Measurements from ENCODE around the gene ZMYND19. TPM values are rescaled to one million over a fixed set of nuclear protein-coding genes. Genes with fewer than 3 reads are reported as not detected.
A peak's percentile ranks its signal among the peaks of the same experiment; 100 is the strongest.

The ZMYND19 gene
- total and polyA plus RNA-seq, 2 of the 8 experiments (the other 6 are each of a cell fraction or from before 2014, with no cell fraction given) = 42.4 to 58.7 TPM

- no peak overlapping the region for H2BK20ac ChIP-seq (ENCODE audit: low read length)
- H2BK120ac ChIP-seq (replicated peaks; ENCODE audit: low read depth, low read length) = no peak overlapping the region
- H3K56ac ChIP-seq (replicated peaks; ENCODE audit: insufficient read length, low read depth, low read length) = no peak overlapping the region
- no peak overlapping the region for H4K5ac ChIP-seq (ENCODE audit: insufficient read length, low read depth, low read length)
- DNase-seq (ENCODE audit: low read depth in 1 of 2, low spot score in 2 of 2) (no peak), FAIRE-seq (no peak)
- H3K4me3 ChIP-seq (ENCODE audit: extremely low read depth in 1 of 4, insufficient read depth in 2 of 4, low read depth in 3 of 4, low read length in 4 of 4) = no peak overlapping the region
- no peak overlapping the region for H3K18ac ChIP-seq (ENCODE audit: extremely low read depth, low read length)
- no peak overlapping the region for H3K9ac ChIP-seq (replicated peaks in 1 of 4; ENCODE audit: extremely low read depth in 1 of 4, low read depth in 3 of 4, low read length in 3 of 4)
- CTCF ChIA-PET (ENCODE audit: partially characterized antibody) = interaction anchor here (0.6 to 3.2 kb wide), 4 partner anchors 9 to 50 kb away, joined by 3 to 21 read pairs (median 5); no protein-coding TSS in a partner anchor
- H3K27ac ChIP-seq (ENCODE audit: low read depth, low read length) = no peak overlapping the region
- peak overlapping the region; percentile 36; the same call in 1 of the 2 replicates for H4K8ac ChIP-seq (ENCODE audit: extremely low read depth, insufficient read depth, low read length)
- H3K79me1 ChIP-seq (ENCODE audit: low read depth, low read length) = peaks cover 20% of the 10 kb centered on the region
- TF ChIP-seq SIRT6 (IDR thresholded peaks at IDR 0.05; ENCODE audit: low read length) = no peak
- TF ChIP-seq CHD2 (IDR thresholded peaks at IDR 0.05; ENCODE audit: low read length) = no peak
- no peak for TF ChIP-seq BRCA1 (IDR thresholded peaks at IDR 0.05; ENCODE audit: low read depth, low read length)
- TF ChIP-seq CTCF (IDR thresholded peaks at IDR 0.05; ENCODE audit: control extremely low read depth in 1 of 3, insufficient read depth in 1 of 3, low read depth in 1 of 3, low read length in 3 of 3) = peak in 1 of 3 experiments; percentile 27; a peak in 1 of 4 replicates
- H3K36me3 ChIP-seq (ENCODE audit: control insufficient read depth in 2 of 4, insufficient read depth in 4 of 4, low read length in 3 of 4) = peaks cover 23 to 46% (median 36%) of the 10 kb centered on the region in 4 experiments
- no peak overlapping the region for H3K14ac ChIP-seq (ENCODE audit: insufficient read length)
- POLR2A ChIA-PET (ENCODE audit: partially characterized antibody) = interaction anchor here (1.1 to 3.7 kb wide), 2 partner anchors 8 to 24 kb away, joined by 4 to 13 read pairs; partner anchors contain the start of gene MRPL41
- WGBS, 2 experiments (ENCODE audit: extremely low coverage in 1 of 2, insufficient coverage in 1 of 2, insufficient read length in 1 of 2, insufficient replicate concordance in 2 of 2, low coverage in 1 of 2, low lambda C conversion rate in 2 of 2, missing lambda C conversion rate in 1 of 2) = 90% methylated on average over 12 of the region's 12 CpGs; no CpG with 5 or more reads in 1 of the 2 experiments
- H3K4me2 ChIP-seq (ENCODE audit: insufficient read depth in 1 of 2, low read depth in 2 of 2, low read length in 2 of 2) = no peak overlapping the region
- no peak overlapping the region for H2AK5ac ChIP-seq (ENCODE audit: low read depth, low read length)
- no peak overlapping the region for H2AFZ ChIP-seq (ENCODE audit: low read length)
- no peak overlapping the region for H3K4ac ChIP-seq (replicated peaks; ENCODE audit: insufficient read length, low read depth, low read length)
- H4K20me1 ChIP-seq (replicated peaks in 1 of 2; ENCODE audit: control insufficient read depth in 1 of 2, insufficient read depth in 2 of 2, low read length in 2 of 2) = peaks cover 7 to 20% of the 10 kb centered on the region in 2 experiments
- no peak overlapping the region for H3K23ac ChIP-seq (ENCODE audit: insufficient read length)
- no peak overlapping the region for H2BK12ac ChIP-seq (ENCODE audit: low read depth, low read length)
- no peak overlapping the region for H2BK15ac ChIP-seq (ENCODE audit: low read length)
- H3K23me2 ChIP-seq (ENCODE audit: low read depth, low read length) = peaks cover 3% of the 10 kb centered on the region; the same call in 1 of the 2 replicates
- H3K27me3 ChIP-seq (replicated peaks in 1 of 4; ENCODE audit: control insufficient read depth in 3 of 4, extremely low read depth in 1 of 4, insufficient read depth in 3 of 4, low read length in 3 of 4) = no peaks in the 10 kb centered on the region
- no peaks in the 10 kb centered on the region for H3K9me3 ChIP-seq (ENCODE audit: insufficient read depth in 2 of 2, low read depth in 1 of 2, low read length in 1 of 2)
- H3K79me2 ChIP-seq (ENCODE audit: control insufficient read depth in 1 of 2, insufficient read depth in 2 of 2, low read length in 2 of 2) = peaks cover 12 to 35% of the 10 kb centered on the region in 2 experiments
- H2BK5ac ChIP-seq (ENCODE audit: low read depth, low read length) = no peak overlapping the region
- no peak overlapping the region for H4K91ac ChIP-seq (replicated peaks; ENCODE audit: insufficient read length, low read length)
- peaks cover 0 to 19% (median 6%) of the 10 kb centered on the region in 4 experiments; a peak in 6 of 7 replicates for H3K4me1 ChIP-seq (replicated peaks in 1 of 4; ENCODE audit: control insufficient read depth in 3 of 4, insufficient read depth in 4 of 4, low read length in 3 of 4)
Observed at GRCh38 chr9:137575716-137576411, 14.4 kb downstream of the ZMYND19 start.

All from H1 (cell line).